Measurements from ENCODE around the gene PLCD3.

GRCh38 chr17:45087978-45088377 is 44.3 kb downstream of the PLCD3 start:
- no peak for TF ChIP-seq TAF1 (IDR thresholded peaks at IDR 0.05; ENCODE audit: borderline replicate concordance, insufficient read depth, low read length)
- no peak for TF ChIP-seq POLR2AphosphoS5 (IDR thresholded peaks at IDR 0.05; ENCODE audit: low read depth, low read length)

All from PFSK-1 (cell line).